Activated CD4-positive, alpha-beta T cell treated with anti-CD3 and anti-CD28 coated beads, Interleukin-2, amount 50 U/mL, for 16 hours (primary cell): ENCODE measurements around the gene ADARB2.
"Not testable (repeated sequence)": the region's sequence is repeated elsewhere in the genome, so short reads cannot be mapped to it uniquely, and the experiment has no call there.

Source experiments
- DNase-seq: peaks from one replicate; pipeline ENCODE4 v3.0.0-alpha.2; 2020

ADARB2 gene

GRCh38 chr10:1267568-1267967, 469.8 kb downstream of the ADARB2 start:
- no peak for DNase-seq

- DNase-seq: no peak
Observed at GRCh38 chr10:1267148-1267547, 470.2 kb downstream of the ADARB2 start.

GRCh38 chr10:1266033-1266802, 471.1 kb downstream of the ADARB2 start:
- no peak for DNase-seq

GRCh38 chr10:1264001-1264400, 473.3 kb downstream of the ADARB2 start:
- DNase-seq: no peak

GRCh38 chr10:1257274-1257673, 480.1 kb downstream of the ADARB2 start:
- DNase-seq: no peak

GRCh38 chr10:1256432-1256725, 480.9 kb downstream of the ADARB2 start:
- DNase-seq: no peak

- no peak for DNase-seq
Observed at GRCh38 chr10:1255600-1256431, 481.5 kb downstream of the ADARB2 start.

GRCh38 chr10:1255118-1255517, 482.2 kb downstream of the ADARB2 start:
- DNase-seq: no peak

- DNase-seq: no peak
Observed at GRCh38 chr10:1253523-1254353, 483.6 kb downstream of the ADARB2 start.

- no peak for DNase-seq
Observed at GRCh38 chr10:1251769-1252168, 485.6 kb downstream of the ADARB2 start.

- no peak for DNase-seq
Observed at GRCh38 chr10:1249142-1249920, 488.0 kb downstream of the ADARB2 start.

- DNase-seq: not testable (repeated sequence)
Observed at GRCh38 chr10:1248262-1248630, 489.1 kb downstream of the ADARB2 start.

GRCh38 chr10:1247598-1248261, 489.6 kb downstream of the ADARB2 start:
- DNase-seq: no peak

- no peak for DNase-seq
Observed at GRCh38 chr10:1244493-1244892, 492.8 kb downstream of the ADARB2 start.

GRCh38 chr10:1243486-1244234, 493.7 kb downstream of the ADARB2 start:
- DNase-seq: no peak

- DNase-seq: no peak
Observed at GRCh38 chr10:1242975-1243374, 494.4 kb downstream of the ADARB2 start.

GRCh38 chr10:1241973-1242935, 495.1 kb downstream of the ADARB2 start:
- no peak for DNase-seq

GRCh38 chr10:1241322-1241890, 495.9 kb downstream of the ADARB2 start:
- DNase-seq: no peak

GRCh38 chr10:1240341-1240775, 497.0 kb downstream of the ADARB2 start:
- DNase-seq: no peak

GRCh38 chr10:1233031-1233430, 504.3 kb downstream of the ADARB2 start:
- DNase-seq: no peak
